Measurements from ENCODE around the gene DGUOK.
"Not testable (repeated sequence)": the region's sequence is repeated elsewhere in the genome, so short reads cannot be mapped to it uniquely, and the experiment has no call there.

Gene DGUOK

GRCh38 chr2:73902284-73902683 is 24.4 kb upstream of the DGUOK start:
- DNase-seq, result no peak

- no peak for DNase-seq
Measured at GRCh38 chr2:73903313-73903712, 23.4 kb upstream of the DGUOK start.

- DNase-seq, result not testable (repeated sequence)
Measured at GRCh38 chr2:73903949-73904613, 22.6 kb upstream of the DGUOK start.

- DNase-seq, result no peak
Measured at GRCh38 chr2:73904952-73905351, 21.7 kb upstream of the DGUOK start.

GRCh38 chr2:73906847-73907505 is 19.7 kb upstream of the DGUOK start:
- DNase-seq, result no peak

GRCh38 chr2:73907840-73908452 is 18.7 kb upstream of the DGUOK start:
- peak; percentile 88 for DNase-seq

- DNase-seq, result no peak
Measured at GRCh38 chr2:73908689-73909652, 17.7 kb upstream of the DGUOK start.

GRCh38 chr2:73910873-73911547 is 15.7 kb upstream of the DGUOK start:
- no peak for DNase-seq

- DNase-seq, result no peak
Measured at GRCh38 chr2:73911548-73912208, 15.0 kb upstream of the DGUOK start.

- DNase-seq, result no peak
Measured at GRCh38 chr2:73913414-73914054, 13.1 kb upstream of the DGUOK start.

GRCh38 chr2:73914667-73915066 is 12.0 kb upstream of the DGUOK start:
- DNase-seq, result no peak

GRCh38 chr2:73915437-73915993 is 11.2 kb upstream of the DGUOK start:
- DNase-seq, result no peak

GRCh38 chr2:73916666-73917065 is 10.0 kb upstream of the DGUOK start:
- DNase-seq, result no peak

- no peak for DNase-seq
Measured at GRCh38 chr2:73917296-73917695, 9.4 kb upstream of the DGUOK start.

GRCh38 chr2:73917696-73918207 is 8.9 kb upstream of the DGUOK start:
- no peak for DNase-seq

- no peak for DNase-seq
Measured at GRCh38 chr2:73918856-73919255, 7.8 kb upstream of the DGUOK start.

- no peak for DNase-seq
Measured at GRCh38 chr2:73919596-73920228, 7.0 kb upstream of the DGUOK start.

GRCh38 chr2:73920577-73921545 is 5.8 kb upstream of the DGUOK start:
- peak; percentile 1 for DNase-seq

GRCh38 chr2:73921581-73921980 is 5.1 kb upstream of the DGUOK start:
- no peak for DNase-seq

Measured in COR-L47 (cell line).